Loucy (cell line): ENCODE results near the gene WDR5.

Experiments used
- H2AFZ ChIP-seq: fragments of 200-600 bp; sonication (generic); 2 replicates; pipeline ENCODE4 v1.6.0; 2016; ENCODE audit warnings: antibody characterized with exemption, mild to moderate bottlenecking, low read length, moderate library complexity
- H3F3A ChIP-seq: fragments of 200-600 bp; 2 replicates; pipeline ENCODE4 v1.6.0; 2016; ENCODE audit warnings: antibody characterized with exemption, low read depth, mild to moderate bottlenecking
- H3K27me3 ChIP-seq: fragments of 200-600 bp; sonication (generic); 2 replicates; pipeline ENCODE4 v1.6.1; 2014; ENCODE audit warnings: low read length, mild to moderate bottlenecking; ENCODE audit not compliant: insufficient read depth, poor library complexity, severe bottlenecking
- H3K36me3 ChIP-seq: fragments of 200-600 bp; sonication (generic); 2 replicates; pipeline ENCODE4 v1.6.1; 2016; ENCODE audit warnings: low read length; ENCODE audit not compliant: insufficient read depth
- H3K4me1 ChIP-seq: fragments of 200-600 bp; sonication (generic); 2 replicates; pipeline ENCODE4 v1.5.1; 2014; ENCODE audit warnings: low read length, mild to moderate bottlenecking; ENCODE audit not compliant: insufficient read depth, poor library complexity, severe bottlenecking
- H3K4me2 ChIP-seq: fragments of 200-600 bp; sonication (generic); 2 replicates; pipeline ENCODE4 v1.6.0; 2014; ENCODE audit warnings: antibody characterized with exemption, low read length, low read depth, mild to moderate bottlenecking; ENCODE audit not compliant: poor library complexity, severe bottlenecking
- H3K4me3 ChIP-seq: fragments of 200-600 bp; sonication (generic); 2 replicates; pipeline ENCODE4 v1.5.1; 2014; ENCODE audit warnings: low read length, mild to moderate bottlenecking, mixed read lengths; ENCODE audit not compliant: poor library complexity, severe bottlenecking
- H3K79me2 ChIP-seq: fragments of 200-600 bp; sonication (generic); 2 replicates; pipeline ENCODE4 v1.6.1; 2014; ENCODE audit warnings: low read length; ENCODE audit not compliant: insufficient read depth
- H3K9ac ChIP-seq: fragments of 200-600 bp; sonication (generic); 2 replicates; pipeline ENCODE4 v1.6.0; 2014; ENCODE audit warnings: mild to moderate bottlenecking, low read depth, low read length, moderate library complexity; ENCODE audit not compliant: poor library complexity, severe bottlenecking
- H3K9me2 ChIP-seq: fragments of 200-600 bp; sonication (generic); replicated peaks from 2 replicates; pipeline ENCODE4 v1.6.1; 2016; ENCODE audit warnings: low read depth, low read length, mixed read lengths
- H3K9me3 ChIP-seq: fragments of 200-600 bp; sonication (generic); 2 replicates; pipeline ENCODE4 v1.6.1; 2014; ENCODE audit warnings: mild to moderate bottlenecking, antibody characterized with exemption, low read length, low read depth; ENCODE audit not compliant: insufficient read depth
- H4K20me1 ChIP-seq: fragments of 200-600 bp; sonication (generic); 2 replicates; pipeline ENCODE4 v1.6.0; 2014; ENCODE audit warnings: antibody characterized with exemption, low read length, mild to moderate bottlenecking; ENCODE audit not compliant: insufficient read depth, poor library complexity, severe bottlenecking
- EZH2phosphoT487 ChIP-seq: fragments of 200-600 bp; IDR thresholded peaks from 2 replicates; pipeline ENCODE4 v1.6.1; 2018; ENCODE audit warnings: antibody characterized with exemption, mild to moderate bottlenecking, moderate library complexity, borderline replicate concordance
- TF ChIP-seq, protein P1 (sequence below): fragments of 200-600 bp; sonication (generic); conservative IDR thresholded peaks from 2 replicates; pipeline ENCODE4 v1.5.1; 2014; ENCODE audit warnings: mild to moderate bottlenecking, antibody characterized with exemption, low read length

The WDR5 gene

DNA sequence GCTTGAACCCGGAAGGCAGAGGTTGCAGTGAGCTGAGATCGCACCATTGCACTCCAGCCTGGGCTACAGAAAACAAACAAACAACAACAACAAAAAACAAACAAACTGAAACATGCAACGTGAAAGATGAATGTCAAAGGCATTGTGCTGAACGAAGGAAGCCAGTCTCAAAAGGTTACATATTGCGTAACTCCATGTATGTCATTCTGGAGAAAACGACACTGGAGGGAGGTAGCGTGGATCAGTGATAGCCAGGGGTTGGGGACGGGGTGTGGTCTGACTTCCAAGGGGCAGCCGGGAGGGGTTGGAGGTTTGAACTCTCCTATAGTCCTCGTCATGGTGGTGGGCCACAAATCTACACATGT, 12.1 kb upstream of the WDR5 start:
- no peaks in the 10 kb centered on the region for H3K36me3 ChIP-seq
- H3K4me2 ChIP-seq: no peak overlapping the region
- H3K4me3 ChIP-seq: no peak overlapping the region
- H3K79me2 ChIP-seq: no peaks in the 10 kb centered on the region
- TF ChIP-seq, protein P1, sequence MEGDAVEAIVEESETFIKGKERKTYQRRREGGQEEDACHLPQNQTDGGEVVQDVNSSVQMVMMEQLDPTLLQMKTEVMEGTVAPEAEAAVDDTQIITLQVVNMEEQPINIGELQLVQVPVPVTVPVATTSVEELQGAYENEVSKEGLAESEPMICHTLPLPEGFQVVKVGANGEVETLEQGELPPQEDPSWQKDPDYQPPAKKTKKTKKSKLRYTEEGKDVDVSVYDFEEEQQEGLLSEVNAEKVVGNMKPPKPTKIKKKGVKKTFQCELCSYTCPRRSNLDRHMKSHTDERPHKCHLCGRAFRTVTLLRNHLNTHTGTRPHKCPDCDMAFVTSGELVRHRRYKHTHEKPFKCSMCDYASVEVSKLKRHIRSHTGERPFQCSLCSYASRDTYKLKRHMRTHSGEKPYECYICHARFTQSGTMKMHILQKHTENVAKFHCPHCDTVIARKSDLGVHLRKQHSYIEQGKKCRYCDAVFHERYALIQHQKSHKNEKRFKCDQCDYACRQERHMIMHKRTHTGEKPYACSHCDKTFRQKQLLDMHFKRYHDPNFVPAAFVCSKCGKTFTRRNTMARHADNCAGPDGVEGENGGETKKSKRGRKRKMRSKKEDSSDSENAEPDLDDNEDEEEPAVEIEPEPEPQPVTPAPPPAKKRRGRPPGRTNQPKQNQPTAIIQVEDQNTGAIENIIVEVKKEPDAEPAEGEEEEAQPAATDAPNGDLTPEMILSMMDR: no peak
- TF ChIP-seq EZH2phosphoT487: no peak
- no peaks in the 10 kb centered on the region for H3K4me1 ChIP-seq
- H3F3A ChIP-seq: no peaks in the 10 kb centered on the region
- H3K27me3 ChIP-seq: no peaks in the 10 kb centered on the region
- H3K9me3 ChIP-seq: no peaks in the 10 kb centered on the region
- no peaks in the 10 kb centered on the region for H4K20me1 ChIP-seq
- no peak overlapping the region for H2AFZ ChIP-seq
- no peaks in the 10 kb centered on the region for H3K9me2 ChIP-seq
- H3K9ac ChIP-seq: no peak overlapping the region

DNA sequence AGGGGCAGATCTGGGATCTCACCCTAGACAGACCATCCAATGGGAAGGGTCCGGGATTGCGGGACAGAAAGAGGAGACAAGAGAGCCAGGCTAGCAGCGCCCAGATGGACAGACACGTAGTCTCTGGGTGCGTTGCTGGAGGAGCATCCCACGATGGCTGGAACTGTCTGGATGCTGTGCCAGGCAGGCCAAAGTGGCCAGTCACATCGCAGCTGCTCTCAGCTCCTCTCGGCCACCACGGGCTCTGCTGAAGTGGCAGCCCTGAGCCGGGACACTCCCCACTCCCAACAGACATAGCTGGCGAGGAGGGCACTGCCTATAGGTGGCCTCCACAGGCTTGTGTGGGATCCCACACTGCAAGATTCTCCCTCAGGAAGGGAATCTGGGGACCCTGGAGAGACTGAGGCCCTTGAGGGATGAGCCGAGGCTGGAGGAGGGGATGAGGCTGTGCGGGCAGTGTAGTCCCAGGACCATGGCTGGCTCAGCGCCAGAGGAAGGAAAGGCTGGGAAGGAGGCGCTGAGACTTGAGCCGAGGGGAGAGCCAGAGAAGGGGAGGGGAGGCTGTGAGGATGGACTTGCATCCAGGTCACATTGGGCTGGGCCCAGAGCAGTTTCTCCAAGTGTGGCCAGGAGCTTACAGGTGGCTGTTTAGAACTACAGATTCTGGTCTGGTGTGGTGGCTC, 10.3 kb upstream of the WDR5 start:
- Histone ChIP-seq H3K27me3 (no peaks in the 10 kb centered on the region), H3K4me1 (no peaks in the 10 kb centered on the region), H3F3A (no peaks in the 10 kb centered on the region), H3K79me2 (no peaks in the 10 kb centered on the region), H3K36me3 (no peaks in the 10 kb centered on the region), H3K9me2 (no peaks in the 10 kb centered on the region), H3K9me3 (no peaks in the 10 kb centered on the region), H3K9ac (no peak overlapping the region), H3K4me3 (no peak overlapping the region), H4K20me1 (no peaks in the 10 kb centered on the region), H2AFZ (no peak overlapping the region), H3K4me2 (no peak overlapping the region)
- TF ChIP-seq, protein P1: no peak
- no peak for TF ChIP-seq EZH2phosphoT487

DNA sequence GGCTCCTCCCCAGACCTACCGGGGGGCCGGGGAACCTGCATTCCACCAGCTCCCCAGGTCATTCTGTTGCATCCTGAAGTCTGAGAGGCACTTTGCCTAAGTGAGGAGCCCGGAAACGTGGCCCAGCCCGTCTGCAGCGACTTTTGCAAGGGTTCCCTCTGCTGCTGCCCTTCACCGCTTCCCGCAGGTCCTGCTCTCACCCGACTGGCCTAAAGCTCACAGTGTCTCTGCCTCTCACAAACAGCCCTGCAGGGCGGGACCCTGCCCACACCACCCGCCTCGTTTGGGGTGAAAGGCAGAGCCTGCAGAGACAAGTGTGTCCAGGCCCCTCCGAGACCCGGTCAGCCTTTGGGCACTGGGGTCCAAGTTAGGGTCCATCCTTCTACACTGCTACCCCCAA, 9.5 kb upstream of the WDR5 start:
- Histone ChIP-seq H3K9ac (no peak overlapping the region), H3K36me3 (no peaks in the 10 kb centered on the region), H2AFZ (no peak overlapping the region), H3K27me3 (no peaks in the 10 kb centered on the region), H3K79me2 (no peaks in the 10 kb centered on the region), H3K9me2 (no peaks in the 10 kb centered on the region), H3K4me2 (no peak overlapping the region), H3K4me3 (no peak overlapping the region), H3F3A (no peaks in the 10 kb centered on the region), H4K20me1 (no peaks in the 10 kb centered on the region), H3K4me1 (no peaks in the 10 kb centered on the region), H3K9me3 (no peaks in the 10 kb centered on the region)
- no peak for TF ChIP-seq EZH2phosphoT487
- TF ChIP-seq, protein P1: no peak
